ENCODE results near the gene DROSHA.

DROSHA gene

GRCh38 chr5:31433229-31433628 is 98.7 kb downstream of the DROSHA start:
- DNase-seq (ENCODE audit: low read depth), result no peak
- TF ChIP-seq, protein P1, sequence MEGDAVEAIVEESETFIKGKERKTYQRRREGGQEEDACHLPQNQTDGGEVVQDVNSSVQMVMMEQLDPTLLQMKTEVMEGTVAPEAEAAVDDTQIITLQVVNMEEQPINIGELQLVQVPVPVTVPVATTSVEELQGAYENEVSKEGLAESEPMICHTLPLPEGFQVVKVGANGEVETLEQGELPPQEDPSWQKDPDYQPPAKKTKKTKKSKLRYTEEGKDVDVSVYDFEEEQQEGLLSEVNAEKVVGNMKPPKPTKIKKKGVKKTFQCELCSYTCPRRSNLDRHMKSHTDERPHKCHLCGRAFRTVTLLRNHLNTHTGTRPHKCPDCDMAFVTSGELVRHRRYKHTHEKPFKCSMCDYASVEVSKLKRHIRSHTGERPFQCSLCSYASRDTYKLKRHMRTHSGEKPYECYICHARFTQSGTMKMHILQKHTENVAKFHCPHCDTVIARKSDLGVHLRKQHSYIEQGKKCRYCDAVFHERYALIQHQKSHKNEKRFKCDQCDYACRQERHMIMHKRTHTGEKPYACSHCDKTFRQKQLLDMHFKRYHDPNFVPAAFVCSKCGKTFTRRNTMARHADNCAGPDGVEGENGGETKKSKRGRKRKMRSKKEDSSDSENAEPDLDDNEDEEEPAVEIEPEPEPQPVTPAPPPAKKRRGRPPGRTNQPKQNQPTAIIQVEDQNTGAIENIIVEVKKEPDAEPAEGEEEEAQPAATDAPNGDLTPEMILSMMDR (IDR thresholded peaks at IDR 0.05; ENCODE audit: low read depth, low read length), result no peak
- TF ChIP-seq POLR2A (IDR thresholded peaks at IDR 0.05; ENCODE audit: extremely low read depth, insufficient read length), result no peak
- no peak for TF ChIP-seq MYC (IDR thresholded peaks at IDR 0.05; ENCODE audit: low read depth, low read length)
- TF ChIP-seq, protein P2, sequence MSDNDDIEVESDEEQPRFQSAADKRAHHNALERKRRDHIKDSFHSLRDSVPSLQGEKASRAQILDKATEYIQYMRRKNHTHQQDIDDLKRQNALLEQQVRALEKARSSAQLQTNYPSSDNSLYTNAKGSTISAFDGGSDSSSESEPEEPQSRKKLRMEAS (IDR thresholded peaks at IDR 0.05; ENCODE audit: low read depth, low read length), result no peak
- no peak overlapping the region for H3K4me3 ChIP-seq (ENCODE audit: low read depth, low read length)

- no peak overlapping the region for H3K4me3 ChIP-seq (ENCODE audit: low read depth, low read length)
- DNase-seq (ENCODE audit: low read depth), result no peak
- TF ChIP-seq MYC (IDR thresholded peaks at IDR 0.05; ENCODE audit: low read depth, low read length), result no peak
- TF ChIP-seq, protein P2 (IDR thresholded peaks at IDR 0.05; ENCODE audit: low read depth, low read length), result no peak
- TF ChIP-seq POLR2A (IDR thresholded peaks at IDR 0.05; ENCODE audit: extremely low read depth, insufficient read length), result no peak
- TF ChIP-seq, protein P1 (IDR thresholded peaks at IDR 0.05; ENCODE audit: low read depth, low read length), result no peak
Measured at GRCh38 chr5:31427724-31428309, 104.1 kb downstream of the DROSHA start.

- H3K4me3 ChIP-seq (ENCODE audit: low read depth, low read length), result no peak overlapping the region
- TF ChIP-seq, protein P2 (IDR thresholded peaks at IDR 0.05; ENCODE audit: low read depth, low read length), result no peak
- TF ChIP-seq MYC (IDR thresholded peaks at IDR 0.05; ENCODE audit: low read depth, low read length), result no peak
- TF ChIP-seq, protein P1 (IDR thresholded peaks at IDR 0.05; ENCODE audit: low read depth, low read length), result no peak
- TF ChIP-seq POLR2A (IDR thresholded peaks at IDR 0.05; ENCODE audit: extremely low read depth, insufficient read length), result no peak
- DNase-seq (ENCODE audit: low read depth), result no peak
Measured at GRCh38 chr5:31427013-31427723, 104.7 kb downstream of the DROSHA start.

GRCh38 chr5:31421806-31422586 is 109.9 kb downstream of the DROSHA start:
- TF ChIP-seq POLR2A (IDR thresholded peaks at IDR 0.05; ENCODE audit: extremely low read depth, insufficient read length) (no peak), MYC (IDR thresholded peaks at IDR 0.05; ENCODE audit: low read depth, low read length) (no peak)
- TF ChIP-seq, protein P1 (IDR thresholded peaks at IDR 0.05; ENCODE audit: low read depth, low read length), result no peak
- TF ChIP-seq, protein P2 (IDR thresholded peaks at IDR 0.05; ENCODE audit: low read depth, low read length), result no peak
- no peak overlapping the region for H3K4me3 ChIP-seq (ENCODE audit: low read depth, low read length)

GRCh38 chr5:31417512-31417911 is 114.4 kb downstream of the DROSHA start:
- DNase-seq (ENCODE audit: low read depth), result no peak
- no peak overlapping the region for H3K4me3 ChIP-seq (ENCODE audit: low read depth, low read length)
- TF ChIP-seq, protein P1 (IDR thresholded peaks at IDR 0.05; ENCODE audit: low read depth, low read length), result no peak
- TF ChIP-seq, protein P2 (IDR thresholded peaks at IDR 0.05; ENCODE audit: low read depth, low read length), result no peak
- no peak for TF ChIP-seq POLR2A (IDR thresholded peaks at IDR 0.05; ENCODE audit: extremely low read depth, insufficient read length)
- no peak for TF ChIP-seq MYC (IDR thresholded peaks at IDR 0.05; ENCODE audit: low read depth, low read length)

More at GRCh38 chr5:31421806-31422586, 109.9 kb downstream of the DROSHA start:
- DNase-seq (ENCODE audit: low read depth), result no peak

All from NB4 (cell line).